A673 (cell line): ENCODE measurements around the gene RMND1.

Source experiments
- CTCF ChIP-seq: fragments of 300-800, 200-600 bp; sonication (generic); conservative IDR thresholded peaks from 2 replicates; pipeline ENCODE4 v1.5.1; 2017; ENCODE audit warnings: low read depth, mild to moderate bottlenecking, antibody characterized with exemption, low read length, moderate library complexity, mixed read lengths
- EZH2 ChIP-seq: fragments of 200-600 bp; sonication (generic); IDR thresholded peaks from 2 replicates; pipeline ENCODE4 v1.6.1; 2017; ENCODE audit warnings: borderline replicate concordance, low read depth, mild to moderate bottlenecking, mixed read lengths, antibody characterized with exemption, low read length; ENCODE audit not compliant: poor library complexity, severe bottlenecking

GRCh38 chr6:151388236-151388635 is 63.7 kb downstream of the RMND1 start:
- TF ChIP-seq CTCF (no peak), EZH2 (no peak)
